ENCODE data around the gene PHF20. TPM values are rescaled to one million over a fixed set of nuclear protein-coding genes. Genes with fewer than 3 reads are reported as not detected.
"Not testable (repeated sequence)": the region's sequence is repeated elsewhere in the genome, so short reads cannot be mapped to it uniquely, and the experiment has no call there.

The PHF20 gene
- total RNA-seq, 1 donor, result 34.5 TPM

- no peak for TF ChIP-seq CTCF (IDR thresholded peaks at IDR 0.05; ENCODE audit: insufficient read depth, low read depth, low read length)
- DNase-seq (ENCODE audit: low read depth), result peak; percentile 28
- H3K4me3 ChIP-seq (ENCODE audit: low read depth, low read length), result no peak overlapping the region
Measured at GRCh38 chr20:35886537-35886936, 114.7 kb downstream of the PHF20 start.

- no peak for DNase-seq (ENCODE audit: low read depth)
Measured at GRCh38 chr20:35887393-35888064, 115.7 kb downstream of the PHF20 start.

DNA sequence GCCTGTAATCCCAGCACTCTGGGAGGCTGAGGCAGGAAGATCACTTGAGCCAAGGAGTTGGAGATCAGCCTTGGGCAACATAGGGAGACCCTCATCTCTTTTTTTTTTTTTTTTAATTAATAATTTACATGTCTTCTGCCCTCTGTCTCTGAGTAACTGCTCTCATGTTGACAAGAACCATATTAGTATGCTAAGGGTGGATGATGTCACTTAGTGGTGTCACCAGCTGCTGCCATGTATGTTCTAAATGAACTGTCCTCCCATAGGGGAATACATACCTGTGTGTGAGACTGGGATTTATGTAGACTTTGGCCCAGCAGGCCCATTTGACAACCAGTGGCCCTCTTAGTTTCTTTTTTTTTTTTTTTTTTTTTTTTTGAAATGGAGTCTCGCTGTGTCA lies 116.8 kb downstream of the PHF20 start:
- no peak overlapping the region for H3K4me3 ChIP-seq (ENCODE audit: low read depth, low read length)
- no peak for DNase-seq (ENCODE audit: low read depth)
- TF ChIP-seq CTCF (IDR thresholded peaks at IDR 0.05; ENCODE audit: insufficient read depth, low read depth, low read length), result no peak

More at GRCh38 chr20:35887393-35888064, 115.7 kb downstream of the PHF20 start:
- no peak overlapping the region for H3K4me3 ChIP-seq (ENCODE audit: low read depth, low read length)
- no peak for TF ChIP-seq CTCF (IDR thresholded peaks at IDR 0.05; ENCODE audit: insufficient read depth, low read depth, low read length)

GRCh38 chr20:35891375-35891774 lies 119.6 kb downstream of the PHF20 start:
- peak; percentile 93 for DNase-seq (ENCODE audit: low read depth)
- no peak overlapping the region for H3K4me3 ChIP-seq (ENCODE audit: low read depth, low read length)
- no peak for TF ChIP-seq CTCF (IDR thresholded peaks at IDR 0.05; ENCODE audit: insufficient read depth, low read depth, low read length)

DNA sequence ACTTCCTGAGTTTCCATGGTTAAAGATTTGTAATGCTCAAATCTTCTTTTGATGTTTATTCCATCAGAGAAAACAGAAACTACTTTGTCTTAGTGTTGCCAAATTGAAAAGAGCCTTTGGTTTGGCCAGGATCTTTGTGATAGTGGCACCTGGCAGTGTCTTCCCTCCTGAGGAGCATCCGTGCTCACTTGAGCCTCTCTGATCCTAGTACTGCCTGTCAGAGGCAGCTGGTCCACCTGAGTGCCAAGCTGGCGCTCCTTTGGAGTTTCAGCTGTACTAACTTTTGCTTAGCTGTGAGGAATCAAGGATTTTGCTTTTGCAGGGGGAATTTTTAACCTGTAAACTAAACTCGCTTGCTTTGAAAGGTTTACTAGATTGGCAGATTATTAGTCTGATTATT lies 121.1 kb downstream of the PHF20 start:
- no peak for DNase-seq (ENCODE audit: low read depth)
- TF ChIP-seq CTCF (IDR thresholded peaks at IDR 0.05; ENCODE audit: insufficient read depth, low read depth, low read length), result no peak
- no peak overlapping the region for H3K4me3 ChIP-seq (ENCODE audit: low read depth, low read length)

GRCh38 chr20:35893942-35894341 lies 122.1 kb downstream of the PHF20 start:
- no peak for DNase-seq (ENCODE audit: low read depth)
- no peak overlapping the region for H3K4me3 ChIP-seq (ENCODE audit: low read depth, low read length)
- TF ChIP-seq CTCF (IDR thresholded peaks at IDR 0.05; ENCODE audit: insufficient read depth, low read depth, low read length), result no peak

- not testable (repeated sequence) for H3K4me3 ChIP-seq (ENCODE audit: low read depth, low read length)
Measured at GRCh38 chr20:35895516-35895915, 123.7 kb downstream of the PHF20 start.

More at GRCh38 chr20:35895516-35895915, 123.7 kb downstream of the PHF20 start:
- DNase-seq (ENCODE audit: low read depth), result not testable (repeated sequence)

All from fibroblast of villous mesenchyme (primary cell).